ENCODE results near the gene SHANK2.
"Not testable (repeated sequence)": the region's sequence is repeated elsewhere in the genome, so short reads cannot be mapped to it uniquely, and the experiment has no call there.

Gene SHANK2

DNA sequence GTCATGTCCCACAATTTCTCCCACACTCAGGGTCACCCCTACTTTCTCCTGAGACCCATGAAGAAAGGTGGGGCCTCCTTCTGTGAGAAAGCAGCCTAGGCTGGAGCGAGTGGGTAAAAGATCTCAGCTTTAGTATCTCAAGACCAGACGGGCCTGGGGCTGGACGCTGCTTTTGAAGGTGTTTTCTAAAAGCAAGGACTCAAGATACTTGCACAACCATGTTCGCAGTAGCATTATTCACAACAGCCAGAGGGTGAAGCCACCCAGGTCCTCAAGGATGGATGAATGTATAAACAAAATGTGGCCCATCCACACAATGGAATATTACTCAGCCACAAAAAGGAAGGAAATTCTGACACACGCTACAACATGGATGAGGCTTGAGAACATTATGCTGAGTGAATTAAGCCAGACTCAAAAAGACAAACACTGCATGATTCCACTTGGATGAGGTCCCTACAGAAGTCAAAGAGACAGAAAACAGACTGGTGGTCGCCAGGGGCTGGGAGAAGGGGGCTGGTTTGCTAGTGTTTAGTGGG lies 10.6 kb downstream of the SHANK2 start:
- DNase-seq: no peak

DNA sequence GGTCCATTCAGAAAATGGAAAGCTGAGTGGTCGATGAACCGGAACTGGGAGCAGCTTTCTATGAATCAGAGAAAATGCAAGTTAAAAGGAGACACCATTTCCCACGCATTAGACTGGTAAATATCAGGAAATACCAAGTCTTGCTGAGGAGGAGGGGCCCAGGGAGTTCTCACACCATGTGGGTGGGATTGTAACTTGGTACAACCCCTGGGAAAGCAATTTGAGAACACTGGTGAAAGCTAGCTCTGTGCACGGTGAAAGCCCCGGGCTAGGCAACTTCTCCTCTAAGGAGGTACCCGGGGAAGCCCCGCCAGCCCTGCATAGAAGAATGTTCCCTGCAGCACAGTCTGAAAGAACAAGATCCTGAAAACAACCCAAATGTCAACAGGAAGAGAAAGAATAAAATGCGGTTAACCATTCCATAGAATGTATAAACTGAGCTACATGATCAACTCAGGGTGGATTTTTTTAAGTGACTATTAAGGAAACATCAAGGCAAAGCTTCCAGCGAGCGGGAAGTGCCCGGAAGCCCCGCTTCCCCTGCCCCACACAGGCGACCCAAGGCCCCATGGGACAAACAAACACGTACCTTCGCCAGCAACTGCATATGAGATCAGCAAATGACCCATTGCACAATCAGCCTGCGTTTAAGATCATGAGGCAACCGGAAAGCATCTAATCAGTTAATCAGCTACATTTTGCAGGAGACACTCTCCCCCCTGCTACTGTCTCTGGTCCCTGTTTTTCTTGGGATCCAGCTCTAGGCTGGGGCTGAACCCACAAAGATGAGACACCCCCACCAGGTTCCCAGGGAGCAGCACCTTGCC lies 11.3 kb downstream of the SHANK2 start:
- no peak for DNase-seq

DNA sequence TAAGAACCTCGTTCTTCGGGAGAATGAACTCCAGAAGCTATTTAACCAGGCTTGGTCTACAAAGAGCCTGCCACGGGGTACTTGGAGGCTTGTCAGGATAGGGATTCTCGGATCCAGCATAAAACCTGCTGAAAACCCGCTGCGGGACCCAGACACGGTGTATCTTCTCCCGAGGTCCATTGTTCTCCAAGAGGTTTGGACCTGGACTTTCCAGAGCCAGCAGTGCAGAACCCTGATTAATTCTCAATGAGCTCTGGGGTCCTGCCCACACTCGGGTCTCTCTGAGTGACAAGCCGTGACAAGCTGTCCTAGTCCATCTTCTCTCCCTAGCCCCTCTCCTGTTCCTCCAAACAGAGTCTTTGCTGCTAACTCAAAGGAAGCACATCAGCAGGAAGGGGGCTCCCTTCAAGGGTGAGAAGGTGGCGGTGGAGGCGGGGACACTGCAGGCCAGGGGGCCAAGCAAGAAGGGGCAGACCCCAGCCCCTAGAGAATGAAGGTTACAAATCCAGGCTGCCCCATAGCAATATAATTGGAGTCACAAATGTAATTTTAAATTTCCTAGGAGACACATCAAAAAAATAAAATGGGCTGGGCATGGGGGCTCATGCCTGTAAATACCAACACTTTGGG lies 12.2 kb downstream of the SHANK2 start:
- no peak for DNase-seq

DNA sequence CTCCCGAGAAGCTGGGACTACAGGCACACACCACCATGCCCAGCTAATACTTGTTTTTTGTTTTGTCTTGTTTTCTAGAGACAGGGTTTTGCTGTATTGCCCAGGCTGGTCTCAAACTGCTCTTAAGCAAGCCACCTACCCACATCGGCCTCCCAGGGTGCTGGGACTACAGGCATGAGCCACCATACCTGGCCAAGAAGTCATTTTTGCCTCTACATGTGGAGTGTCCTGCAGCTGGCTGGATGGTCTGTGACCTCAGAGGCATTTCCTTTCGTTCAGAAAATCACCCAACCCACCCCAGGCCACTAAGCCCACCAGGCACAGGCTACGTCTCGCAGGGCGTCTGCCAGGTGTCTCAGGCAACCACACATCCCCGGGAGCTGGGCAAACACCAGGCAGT lies 12.8 kb downstream of the SHANK2 start:
- DNase-seq: no peak

DNA sequence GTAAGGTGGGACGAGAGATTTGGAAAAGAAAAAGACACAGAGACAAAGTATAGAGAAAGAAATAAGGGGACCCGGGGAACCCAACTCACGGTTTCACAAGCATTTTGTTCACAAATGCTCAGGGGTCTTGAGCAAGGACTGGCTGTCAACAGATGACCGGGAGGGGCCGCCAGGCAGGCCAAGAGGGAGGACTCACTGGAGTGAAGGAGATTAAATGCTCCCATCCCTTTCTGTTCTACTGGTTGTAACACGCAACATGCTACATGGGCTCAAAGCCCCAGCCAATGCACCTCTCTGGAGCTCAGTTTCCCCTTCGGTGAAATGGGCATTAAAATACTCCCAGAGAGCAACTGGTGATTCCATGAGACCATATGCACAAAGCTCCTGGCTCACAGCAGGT lies 13.4 kb downstream of the SHANK2 start:
- DNase-seq: no peak

DNA sequence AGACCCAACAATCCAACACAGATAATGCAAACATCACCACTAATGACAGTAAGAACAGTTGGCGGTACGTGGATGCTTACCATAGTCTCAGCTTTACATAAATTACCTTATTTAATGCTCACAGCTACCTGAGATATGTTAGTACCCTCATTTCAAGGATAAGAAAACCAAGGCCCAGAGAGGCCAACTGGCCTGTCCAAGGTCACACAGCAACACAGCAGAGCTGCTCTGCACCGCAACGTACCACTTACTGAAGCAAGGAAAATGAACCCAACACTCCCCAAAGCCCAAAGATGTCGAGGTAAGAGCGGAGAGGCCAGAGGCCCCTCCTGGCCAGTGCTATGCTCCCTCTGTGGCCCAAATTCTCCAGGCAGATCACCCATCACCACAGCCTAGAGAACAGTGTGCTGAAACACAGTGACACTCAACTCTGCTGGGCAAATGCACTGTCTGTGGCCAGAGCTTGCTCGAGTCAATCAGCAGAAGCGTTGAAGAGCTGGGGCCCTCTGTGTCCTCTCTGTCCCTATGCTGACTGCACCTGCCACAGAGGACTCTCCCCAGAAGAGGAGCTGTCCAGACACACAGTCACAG lies 14.0 kb downstream of the SHANK2 start:
- DNase-seq: no peak

DNA sequence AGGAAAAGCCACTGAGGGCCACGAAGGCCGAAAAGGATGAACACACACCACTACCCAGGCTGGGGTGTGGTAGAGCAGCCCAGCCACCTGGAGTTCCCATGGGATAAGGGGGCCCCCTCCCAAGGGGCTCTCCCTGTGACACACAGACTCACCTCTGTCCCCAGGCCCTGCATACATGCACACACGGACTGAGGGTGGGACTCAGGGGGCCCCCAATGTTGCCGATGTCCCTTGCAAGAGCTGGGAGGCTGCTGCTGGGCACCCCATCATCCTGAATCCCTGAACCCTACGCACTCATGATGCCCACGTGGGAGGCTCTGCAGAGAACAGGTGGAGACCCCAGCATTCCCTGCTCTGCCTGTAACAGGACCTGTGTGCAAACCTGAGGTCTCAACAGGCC lies 14.5 kb downstream of the SHANK2 start:
- no peak for DNase-seq

DNA sequence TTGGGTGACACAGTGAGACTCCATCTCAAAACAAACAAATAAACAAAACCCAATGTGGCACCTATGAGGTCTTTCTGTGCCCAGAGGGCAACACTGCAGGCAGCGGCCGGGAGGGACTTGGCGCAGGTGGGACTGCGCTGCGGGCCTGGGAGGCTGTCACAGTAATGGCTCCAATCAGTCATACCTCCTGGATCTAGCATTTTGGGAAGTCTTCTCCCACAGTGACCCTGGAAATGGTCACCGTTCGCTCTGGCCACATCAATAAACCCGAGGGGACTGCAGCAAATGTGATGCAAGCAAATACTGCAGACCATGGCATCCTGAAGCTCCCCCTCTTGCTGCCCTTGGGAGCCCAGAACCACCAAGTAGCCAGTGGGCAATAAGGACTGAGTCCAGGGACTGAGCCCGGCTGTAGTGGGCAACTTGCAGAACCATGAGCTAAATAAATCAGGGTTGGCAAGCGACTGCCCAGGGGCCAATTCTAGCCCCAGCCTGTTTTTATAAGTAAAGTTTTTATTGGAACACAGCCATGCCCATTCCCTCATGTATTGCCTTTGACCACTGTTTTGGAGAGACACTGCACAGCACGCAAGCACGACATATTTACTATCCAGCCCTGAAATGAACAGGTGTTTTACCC lies 15.4 kb downstream of the SHANK2 start:
- no peak for DNase-seq

DNA sequence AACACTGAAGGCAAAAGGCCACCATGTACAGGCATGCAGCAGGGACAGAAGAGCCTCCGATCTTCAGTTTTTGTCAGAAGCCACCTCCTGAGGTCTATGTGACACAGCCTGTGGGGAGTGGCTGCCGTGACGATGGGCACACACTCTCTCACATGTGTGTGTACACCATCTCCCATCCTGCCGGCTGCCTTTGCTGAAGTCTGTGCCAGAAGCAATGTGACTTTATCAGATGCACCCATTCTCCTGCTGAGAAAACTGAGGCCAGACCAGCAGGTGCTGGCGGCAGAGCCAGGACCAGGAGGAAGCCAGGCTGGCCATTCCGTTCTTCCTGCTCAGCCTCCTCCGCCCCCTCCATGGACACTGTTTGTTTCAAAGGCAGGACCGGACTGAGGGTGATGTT lies 16.7 kb downstream of the SHANK2 start:
- DNase-seq: no peak

DNA sequence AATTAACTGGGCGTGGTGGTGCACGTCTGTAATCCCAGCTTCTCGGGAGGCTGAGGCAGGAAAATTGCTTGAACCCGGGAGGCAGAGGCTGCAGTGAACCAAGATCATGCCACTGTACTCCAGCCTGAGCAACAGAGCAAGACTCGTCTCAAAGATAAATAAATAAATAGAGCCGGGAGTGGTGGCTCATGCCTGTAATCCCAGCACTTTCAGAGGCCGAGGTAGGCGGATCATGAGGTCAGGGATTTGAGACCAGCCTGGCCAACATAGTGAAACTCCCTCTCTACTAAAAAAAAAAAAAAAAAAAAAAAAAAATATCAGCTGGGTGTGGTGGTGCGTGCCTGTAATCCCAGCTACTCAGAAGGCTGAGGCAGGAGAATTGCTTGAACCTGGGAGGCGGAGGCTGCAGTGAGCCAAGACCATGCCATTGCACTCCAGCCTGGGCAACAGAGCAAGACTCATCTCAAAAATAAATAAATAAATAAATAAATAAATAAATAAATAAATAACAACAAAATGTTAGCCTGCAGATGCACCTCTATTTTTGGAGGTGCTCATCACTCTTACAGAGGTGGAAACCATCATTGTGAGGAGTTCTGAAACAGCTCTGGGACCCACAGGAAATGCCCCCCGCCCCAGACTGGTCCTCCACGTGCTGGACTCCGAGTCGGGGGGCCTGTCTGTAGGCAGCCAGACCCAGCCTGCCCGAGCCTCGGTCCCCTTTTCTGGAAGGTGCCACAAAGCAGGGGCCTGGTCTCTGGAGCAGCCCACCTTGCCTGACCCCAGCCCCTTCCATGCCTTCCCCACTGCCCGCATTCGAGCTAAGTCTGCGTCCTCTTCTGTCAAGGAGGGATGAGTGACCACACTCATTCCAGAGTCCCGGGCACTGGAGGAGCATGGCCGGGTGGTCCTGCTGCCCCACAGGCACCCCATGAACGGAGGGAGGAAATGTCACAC lies 18.2 kb downstream of the SHANK2 start:
- not testable (repeated sequence) for DNase-seq

DNA sequence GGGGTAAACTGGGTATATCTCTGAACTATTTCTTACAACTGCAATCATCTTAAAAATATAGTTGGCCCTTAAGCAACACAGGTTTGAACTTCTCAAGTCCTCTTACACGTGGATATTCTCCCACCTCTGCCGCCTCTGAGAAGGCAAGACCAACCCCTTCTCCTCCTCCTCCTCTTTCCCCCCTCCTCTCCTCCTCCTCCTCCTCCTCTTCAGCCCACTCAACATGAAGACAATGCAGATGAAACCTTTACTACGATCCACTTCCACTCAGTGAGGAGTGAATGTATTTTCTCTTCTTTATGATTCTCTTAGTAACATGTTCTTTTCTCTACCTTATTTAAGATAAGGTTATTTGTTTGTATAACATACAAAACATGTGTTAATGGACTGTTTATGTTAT lies 20.0 kb downstream of the SHANK2 start:
- DNase-seq: no peak

DNA sequence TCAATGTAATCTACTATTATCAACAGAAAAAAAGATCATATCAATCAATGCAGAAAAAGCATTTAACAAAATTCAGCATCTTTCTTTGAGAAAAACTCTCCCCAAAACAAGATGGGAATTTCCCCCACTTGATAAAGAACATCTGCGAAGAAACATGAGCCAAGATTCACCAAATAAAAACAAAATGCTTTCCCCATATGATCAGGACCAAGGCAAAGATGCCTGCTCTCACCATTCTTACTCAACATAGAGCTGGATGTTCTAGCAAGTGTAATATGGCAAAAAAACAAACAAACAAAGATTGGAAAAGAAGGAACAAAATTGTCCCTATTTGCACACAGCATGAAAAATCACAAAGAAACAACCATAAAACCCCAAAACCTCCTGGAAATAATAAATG lies 23.4 kb downstream of the SHANK2 start:
- no peak for DNase-seq

DNA sequence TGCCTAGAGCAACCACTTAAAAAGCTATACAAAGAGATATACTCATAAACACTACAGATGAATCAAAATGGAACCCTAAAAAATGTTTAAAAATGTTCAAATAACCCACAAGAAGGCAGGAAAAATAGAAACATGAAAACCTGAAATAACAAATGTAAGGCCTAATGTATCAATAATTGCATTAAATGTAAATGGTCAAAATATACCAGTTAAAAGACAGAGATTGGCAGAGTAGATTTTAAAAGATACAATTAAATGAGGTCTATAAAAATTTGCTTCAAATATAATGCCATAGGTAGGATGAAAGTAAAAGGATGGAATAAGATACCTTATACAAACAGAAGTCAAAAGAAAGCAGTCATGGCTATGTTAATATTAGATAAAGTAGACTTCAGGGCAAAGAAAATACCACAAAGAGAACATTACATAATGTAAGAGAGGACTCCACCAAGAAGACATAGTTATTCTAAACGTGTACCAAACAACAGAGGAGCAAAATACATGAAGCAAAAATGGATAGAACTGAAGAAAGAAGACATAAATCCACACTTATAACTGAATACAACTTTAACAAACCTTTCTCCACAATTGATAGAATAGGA lies 25.2 kb downstream of the SHANK2 start:
- DNase-seq: no peak

DNA sequence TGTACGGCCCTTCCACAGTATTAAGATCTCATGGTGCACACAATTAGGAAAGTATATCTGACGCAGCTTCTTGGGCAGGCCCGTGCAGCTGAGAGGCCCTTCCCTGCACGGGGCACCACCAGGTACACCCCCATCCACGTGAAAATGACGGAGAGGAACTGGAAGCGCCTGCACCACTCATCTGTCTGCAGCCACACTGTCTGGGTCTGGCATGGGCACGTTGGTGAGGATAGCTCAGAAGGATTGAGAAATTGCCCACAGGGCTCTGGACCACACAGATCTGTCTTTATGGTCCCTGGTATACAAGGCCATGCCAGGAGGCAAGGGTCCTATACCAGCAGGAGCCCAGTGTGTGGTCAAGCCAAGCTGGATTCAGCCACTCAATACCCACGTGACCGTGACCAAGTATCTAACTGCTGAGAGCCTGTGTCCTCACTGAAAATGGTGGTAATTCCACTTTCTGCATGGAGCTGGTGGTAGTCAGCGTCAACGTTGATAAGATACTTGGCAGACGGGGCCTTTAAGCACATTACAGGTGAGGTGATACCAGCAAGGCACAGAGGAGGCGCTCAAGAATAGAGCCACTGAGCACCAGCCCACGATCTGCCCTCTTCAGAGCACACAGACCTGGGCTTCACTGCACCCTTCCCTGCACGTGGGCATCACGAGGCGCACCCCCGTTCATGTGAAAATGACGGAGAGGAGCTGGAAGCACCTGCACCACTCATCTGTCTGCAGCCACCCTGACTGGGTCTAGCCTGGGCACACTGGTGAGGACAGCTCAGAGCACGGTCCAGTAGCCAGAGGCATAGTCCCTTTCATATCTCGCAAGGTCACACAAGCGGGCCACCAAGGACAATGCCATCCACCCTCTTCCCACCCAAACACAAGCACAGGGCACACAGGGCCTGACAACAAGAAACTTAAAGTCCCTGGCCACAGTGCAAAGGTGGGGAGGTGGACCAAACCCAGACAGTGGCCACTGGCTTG lies 28.4 kb downstream of the SHANK2 start:
- no peak for DNase-seq

DNA sequence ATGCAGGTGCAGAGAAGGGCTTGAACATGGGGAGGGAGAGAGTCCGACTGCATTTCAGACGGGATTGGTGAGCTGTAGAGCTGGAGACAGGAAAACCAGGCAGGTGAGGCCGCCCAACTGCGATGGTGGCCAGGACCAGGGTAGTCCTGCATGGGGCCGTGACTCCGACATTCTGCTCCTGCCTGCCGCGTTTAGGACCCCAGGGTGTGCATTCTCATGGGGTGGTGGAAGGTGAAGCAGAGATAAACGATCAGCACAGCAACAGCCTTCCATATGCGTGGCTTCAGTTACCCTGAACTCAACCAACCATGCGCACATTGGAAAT lies 29.3 kb downstream of the SHANK2 start:
- no peak for DNase-seq

DNA sequence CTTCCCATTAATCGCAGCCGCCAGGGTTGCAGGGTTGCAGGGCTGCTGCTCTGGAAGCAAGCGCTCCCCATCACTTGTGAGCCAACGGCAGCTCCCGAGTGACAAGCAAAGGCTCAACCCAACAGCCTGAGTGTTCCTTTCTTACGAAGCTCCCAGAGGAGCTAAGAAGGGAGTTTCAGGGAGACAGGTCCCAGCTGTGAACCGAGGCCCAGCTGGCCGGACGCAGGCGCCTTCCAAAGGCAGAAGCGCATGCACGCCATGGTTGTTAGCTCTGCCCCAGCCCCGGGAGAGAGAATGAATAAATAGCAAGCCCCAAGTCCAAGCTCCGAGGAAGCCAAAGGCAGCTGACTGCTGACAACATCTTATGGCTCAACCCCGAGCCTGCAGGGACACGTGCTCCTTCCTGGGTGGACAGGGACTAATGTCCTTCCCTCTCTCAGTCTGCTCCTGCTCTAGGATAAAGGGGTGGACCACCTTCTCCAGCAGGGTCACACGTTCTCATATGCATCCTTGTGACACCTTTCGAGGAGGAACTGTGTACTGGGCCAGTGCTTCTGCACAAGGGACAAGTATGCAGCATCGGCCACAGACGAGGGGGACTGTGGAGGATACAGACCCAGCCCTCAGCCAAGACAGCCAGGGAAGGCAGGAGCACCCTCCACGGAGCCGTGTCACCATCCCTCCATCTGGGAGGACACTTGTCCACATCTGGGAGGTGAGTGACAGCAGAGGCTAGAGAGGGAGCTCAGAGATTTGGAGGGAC lies 29.9 kb downstream of the SHANK2 start:
- DNase-seq: no peak

DNA sequence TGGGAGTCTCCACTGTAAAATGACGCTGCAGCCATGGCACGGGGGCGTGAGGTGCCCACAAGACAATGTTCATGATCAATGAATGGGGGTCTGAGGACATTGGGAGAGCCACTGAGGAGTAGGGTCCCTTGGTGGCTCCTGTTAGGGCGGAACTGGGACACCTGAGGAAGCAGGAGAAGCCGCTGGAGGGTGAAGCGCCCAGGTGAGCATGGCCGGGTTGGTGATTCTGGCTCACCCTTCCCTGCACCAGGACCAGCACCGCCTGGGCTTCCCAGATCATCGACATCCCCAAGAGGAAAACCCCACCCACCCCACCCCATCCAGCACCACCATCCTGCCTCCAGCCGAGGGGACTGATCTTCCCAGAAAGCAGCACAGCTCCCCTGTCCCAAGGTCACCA lies 30.6 kb downstream of the SHANK2 start:
- no peak for DNase-seq

DNA sequence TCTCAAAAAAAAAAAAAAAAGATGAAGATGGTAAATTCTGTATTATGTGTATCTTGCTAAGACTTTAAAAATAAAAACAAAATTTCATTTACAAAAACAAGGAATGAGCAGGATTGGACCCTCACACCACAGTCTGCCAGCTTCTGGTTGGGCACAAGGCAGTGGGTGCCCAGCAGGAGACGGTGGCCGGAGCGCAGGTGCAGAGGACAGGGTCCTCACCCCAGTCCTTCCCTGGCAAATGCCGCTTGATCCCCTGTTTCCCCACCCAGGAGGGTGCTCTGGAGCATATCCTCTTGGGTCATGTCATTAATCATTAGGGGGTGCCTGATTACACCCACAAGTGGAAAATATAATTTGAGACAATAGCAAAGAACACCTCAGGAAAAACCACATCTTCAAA lies 31.2 kb downstream of the SHANK2 start:
- no peak for DNase-seq

DNA sequence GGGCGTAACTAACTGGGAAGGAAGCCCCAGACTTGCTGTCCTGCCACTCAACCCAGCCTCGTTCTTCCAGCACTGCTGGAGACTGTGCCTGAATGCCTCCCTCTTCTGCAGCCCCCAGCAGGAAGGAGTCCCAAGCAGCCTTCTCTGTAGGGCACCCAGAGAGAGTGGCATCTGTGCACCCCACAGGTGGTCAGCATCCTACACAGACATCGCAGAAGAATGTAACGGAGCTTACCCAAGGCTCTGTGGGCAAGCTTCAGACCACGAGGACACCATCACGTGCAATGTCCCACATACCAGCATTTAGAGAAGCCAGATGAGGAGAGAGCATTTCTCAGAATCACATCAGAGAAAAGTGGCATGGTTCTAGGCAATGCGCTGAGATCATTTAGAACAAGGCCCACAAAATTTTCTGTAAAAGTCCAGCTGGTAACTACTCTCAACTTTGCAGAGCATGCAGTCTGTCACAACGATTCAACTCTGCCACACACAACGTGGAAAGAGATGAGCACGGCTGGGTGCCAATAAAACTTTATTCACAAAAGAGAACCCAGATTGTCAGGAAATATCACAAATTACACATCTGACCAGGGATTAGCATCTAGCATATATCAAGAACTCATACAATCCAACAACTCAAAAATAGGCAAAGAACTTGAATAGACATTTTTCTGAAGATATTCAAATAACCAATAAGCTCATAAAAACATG lies 33.4 kb downstream of the SHANK2 start:
- no peak for DNase-seq

All from SIG-M5 (cell line).